IMR-90 (cell line): ENCODE results near the gene ENOX2. TPM values are rescaled to one million over a fixed set of nuclear protein-coding genes. Genes with fewer than 3 reads are reported as not detected.

Experiments
- ATAC-seq: fragments of 200-7000 bp; cut with Tn5 transposase; 2 replicates; pipeline ENCODE4 v1.9.1; 2020; ENCODE audit warnings: low read depth, mild to moderate bottlenecking, moderate library complexity
- BruUV-seq: library from RNA; stranded (reverse); fragments of 400-500 nt; replicated peaks from 2 replicates; lab custom pipeline; 2021; lab: Mats Ljungman, UMichigan
- CTCF ChIA-PET: fragments of 300-600 bp; formaldehyde crosslinking; extraction: SDS; loops from one replicate; lab custom pipeline; 2021; ENCODE audit warnings: antibody characterized with exemption; lab: Yijun Ruan, JAX
- POLR2A ChIA-PET: fragments of 300-600 bp; sonication (Branson Sonifier 250); formaldehyde crosslinking; loops from one replicate; lab custom pipeline; 2022; ENCODE audit warnings: antibody characterized with exemption; ENCODE audit not compliant: unreplicated experiment; lab: Charles Lee
- DNase-seq: peaks from one replicate; pipeline ENCODE4 v3.0.0; 2013
- H2AFZ ChIP-seq: replicated peaks from 2 replicates; pipeline ENCODE3; 2013; ENCODE audit warnings: low read length, mild to moderate bottlenecking; ENCODE audit not compliant: poor library complexity
- H2AK5ac ChIP-seq: 2 replicates; pipeline ENCODE4 v1.6.1; 2013; ENCODE audit warnings: low read depth, low read length, inconsistent platforms
- H2AK9ac ChIP-seq: replicated peaks from 2 replicates; pipeline ENCODE3; 2013; ENCODE audit warnings: mild to moderate bottlenecking, low read depth, low read length, moderate library complexity; ENCODE audit not compliant: poor library complexity
- H2BK120ac ChIP-seq: 2 replicates; pipeline ENCODE4 v1.6.1; 2013; ENCODE audit warnings: low read depth, low read length, inconsistent platforms
- H2BK15ac ChIP-seq: 3 replicates; pipeline ENCODE4 v1.6.1; 2013; ENCODE audit warnings: low read depth, low read length, inconsistent platforms
- H2BK20ac ChIP-seq: 2 replicates; pipeline ENCODE4 v1.6.1; 2013; ENCODE audit warnings: low read depth, mild to moderate bottlenecking, inconsistent platforms, low read length, moderate library complexity
- H2BK5ac ChIP-seq: 2 replicates; pipeline ENCODE4 v1.6.1; 2013; ENCODE audit warnings: mild to moderate bottlenecking, low read depth, low read length, inconsistent platforms; ENCODE audit not compliant: poor library complexity, severe bottlenecking
- H3K14ac ChIP-seq: replicated peaks from 2 replicates; pipeline ENCODE4 v1.6.1; 2013; ENCODE audit warnings: low read depth, low read length, inconsistent platforms
- H3K18ac ChIP-seq: 2 replicates; pipeline ENCODE4 v1.6.1; 2013; ENCODE audit warnings: low read depth, low read length, control low read depth
- H3K23ac ChIP-seq: 2 replicates; pipeline ENCODE4 v1.6.1; 2013; ENCODE audit warnings: low read depth, low read length, inconsistent platforms
- H3K27ac ChIP-seq: 2 replicates; pipeline ENCODE4 v1.5.1; 2013; ENCODE audit warnings: mild to moderate bottlenecking, control low read depth, low read length; ENCODE audit not compliant: insufficient read depth
- H3K27me3 ChIP-seq: 2 replicates; pipeline ENCODE4 v1.6.1; 2013; ENCODE audit warnings: low read length; ENCODE audit not compliant: control insufficient read depth, insufficient read depth
- H3K36me3 ChIP-seq: 2 replicates; pipeline ENCODE4 v1.6.1; 2013; ENCODE audit warnings: low read length, mixed read lengths; ENCODE audit not compliant: control insufficient read depth, insufficient read depth
- H3K4ac ChIP-seq: 2 replicates; pipeline ENCODE4 v1.6.1; 2013; ENCODE audit warnings: low read depth, low read length, inconsistent platforms
- H3K4me1 ChIP-seq: 2 replicates; pipeline ENCODE4 v1.6.1; 2013; ENCODE audit warnings: low read length, mixed read lengths; ENCODE audit not compliant: control insufficient read depth, insufficient read depth
- H3K4me2 ChIP-seq: 2 replicates; pipeline ENCODE4 v1.6.1; 2013; ENCODE audit warnings: low read depth, mild to moderate bottlenecking, control low read depth, low read length, moderate library complexity
- H3K4me3 ChIP-seq: 2 replicates; pipeline ENCODE4 v1.5.1; 2013; ENCODE audit warnings: low read depth, mild to moderate bottlenecking, control low read depth, low read length, moderate library complexity; ENCODE audit not compliant: insufficient read depth
- H3K56ac ChIP-seq: 2 replicates; pipeline ENCODE4 v1.6.1; 2013; ENCODE audit warnings: low read length, inconsistent platforms; ENCODE audit not compliant: insufficient read depth; ENCODE audit errors: extremely low read depth
- H3K79me1 ChIP-seq, 2 experiments: 2 replicates each; pipeline ENCODE4 v1.6.1; 2013; ENCODE audit warnings: low read length in 2 of 2, inconsistent platforms in 1 of 2, low read depth in 1 of 2
- H3K9ac ChIP-seq: 2 replicates; pipeline ENCODE4 v1.6.1; 2013; ENCODE audit warnings: low read depth, low read length, control low read depth
- H3K9me1 ChIP-seq: 2 replicates; pipeline ENCODE4 v1.6.1; 2013; ENCODE audit warnings: low read length, inconsistent platforms; ENCODE audit not compliant: insufficient read depth
- H3K9me3 ChIP-seq: 2 replicates; pipeline ENCODE4 v1.6.1; 2013; ENCODE audit warnings: low read length; ENCODE audit not compliant: control insufficient read depth, insufficient read depth
- H4K20me1 ChIP-seq: 2 replicates; pipeline ENCODE4 v1.6.1; 2013; ENCODE audit warnings: low read length, inconsistent platforms; ENCODE audit not compliant: insufficient read depth
- H4K5ac ChIP-seq: 2 replicates; pipeline ENCODE4 v1.6.1; 2013; ENCODE audit warnings: mild to moderate bottlenecking, low read depth, low read length, control low read depth
- H4K8ac ChIP-seq, 2 experiments: 2 replicates each; pipeline ENCODE4 v1.6.1; 2013; ENCODE audit warnings: low read depth in 2 of 2, low read length in 2 of 2, control low read depth in 1 of 2, inconsistent platforms in 1 of 2
- H4K91ac ChIP-seq: 2 replicates; pipeline ENCODE4 v1.6.1; 2013; ENCODE audit warnings: low read depth, low read length, inconsistent platforms; ENCODE audit not compliant: insufficient read depth
- MAZ ChIP-seq: IDR thresholded peaks from 2 replicates; pipeline ENCODE4 v1.6.1; 2012; ENCODE audit warnings: low read depth, mild to moderate bottlenecking, low read length, improper control_type of control experiment, moderate library complexity, borderline replicate concordance
- SMC3 ChIP-seq: fragments of 150-350 bp; IDR thresholded peaks from 2 replicates; pipeline ENCODE4 v1.6.1; 2016; ENCODE audit warnings: low read depth, mild to moderate bottlenecking, antibody characterized with exemption, low read length, moderate library complexity
- WGBS, 2 experiments: methylation state at CpG; one replicate each; pipeline versions ENCODE4 v1.1.5 to v1.1.7; 2013; ENCODE audit warnings: missing lambda C conversion rate in 2 of 2; ENCODE audit not compliant: insufficient read length in 1 of 2; ENCODE audit errors: extremely low coverage in 2 of 2; 5-methylcytosine and 5-hydroxymethylcytosine counted together
- dilution Hi-C: fragments of 300-500 bp; cut with HindIII; formaldehyde crosslinking; loops from one replicate; pipeline ENCODE4 v1.14.3; 2018; ENCODE audit warnings: low sequenced_read_pairs; ENCODE audit not compliant: unreplicated experiment
- in situ Hi-C: fragments of 300-500 bp; cut with MboI; formaldehyde crosslinking; loops from 3 replicates; pipeline ENCODE4 v1.14.3; 2019; ENCODE audit warnings: low sequenced_read_pairs, inconsistent platforms, mixed read lengths
- intact Hi-C: fragments of 100-400 bp; cut with micrococcal nuclease; formaldehyde crosslinking; loops from 2 replicates; pipeline ENCODE4 v1.10.0; 2022
- polyA plus RNA-seq, 3 experiments: library from polyadenylated mRNA; depleted of rRNA; stranded (reverse); fragments of >200 nt; gene quantifications; 2 replicates each; pipeline ENCODE4 v1.2.3, GENCODE V29; 2012; ENCODE audit warnings: low replicate concordance in 1 of 3
- total RNA-seq: library from RNA; depleted of rRNA; stranded (reverse); fragments of >200 nt; gene quantifications from 2 replicates; pipeline ENCODE4 v1.2.3, GENCODE V29; 2012

Gene ENOX2
- total and polyA plus RNA-seq, 2 of the 4 experiments (the other 2 are of a cell fraction), result 6.3 to 11.8 TPM

DNA sequence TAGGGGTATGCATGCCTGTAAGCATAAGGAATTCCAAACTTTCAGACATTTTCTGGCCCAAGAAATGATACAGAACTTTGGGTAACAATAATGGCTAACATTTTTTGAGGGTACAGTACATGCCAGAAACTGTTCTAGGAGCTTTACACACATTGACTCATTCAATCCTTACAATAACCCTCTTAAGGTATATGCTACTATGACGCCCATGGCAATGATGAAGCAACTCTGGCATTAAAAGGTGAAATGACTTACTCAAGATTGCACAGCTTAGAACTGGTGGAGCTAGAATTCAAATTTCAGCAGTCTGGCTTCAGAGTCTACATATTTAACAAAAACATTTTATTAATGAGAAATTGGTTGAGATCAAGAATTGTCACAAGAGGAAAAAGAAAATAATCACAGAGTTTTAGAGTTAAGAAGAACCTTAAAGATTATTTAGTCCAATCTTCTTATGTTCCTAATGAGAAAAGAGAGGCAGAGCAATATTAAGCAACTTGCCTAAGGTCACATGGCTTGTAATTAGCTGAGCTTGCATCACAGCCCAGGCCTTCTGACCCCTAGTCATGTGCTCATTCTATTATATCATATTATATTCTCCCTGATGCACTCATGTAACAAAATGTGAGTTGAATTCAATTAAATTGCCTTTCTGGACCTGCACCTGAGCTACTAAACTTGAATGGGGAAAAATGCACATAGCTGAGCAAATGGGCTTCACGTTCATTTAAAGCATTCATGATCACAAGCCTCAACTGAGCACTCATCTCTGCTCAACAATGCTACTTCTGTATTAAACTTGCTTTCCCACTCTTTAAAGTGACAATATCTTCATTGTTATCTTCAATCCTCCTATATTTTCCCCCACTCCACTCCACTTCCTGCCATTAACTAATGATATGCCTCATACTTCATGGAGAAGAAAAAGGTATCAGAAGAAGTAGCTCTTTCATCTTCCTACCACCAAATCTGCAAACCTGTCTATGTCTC, 73.2 kb downstream of the ENOX2 start:
- no peak overlapping the region for H2AK5ac ChIP-seq
- no peak overlapping the region for H4K5ac ChIP-seq
- H2BK15ac ChIP-seq, result no peak overlapping the region
- DNase-seq, result no peak
- no peak overlapping the region for H2BK120ac ChIP-seq
- no peak overlapping the region for H3K27ac ChIP-seq
- no peak overlapping the region for H3K4me2 ChIP-seq
- H3K9ac ChIP-seq, result no peak overlapping the region
- no peaks in the 10 kb centered on the region for H3K36me3 ChIP-seq
- no peak overlapping the region for H3K56ac ChIP-seq
- in situ Hi-C loops (no loop called here), intact Hi-C loops (no loop called here), dilution Hi-C loops (no loop called here)
- ChIA-PET POLR2A (no interaction called here), CTCF (no interaction called here)
- TF ChIP-seq SMC3, result no peak
- no peak for TF ChIP-seq MAZ
- no peak overlapping the region for H2AK9ac ChIP-seq
- no peak overlapping the region for H2BK20ac ChIP-seq
- no peak overlapping the region for H2BK5ac ChIP-seq
- H2AFZ ChIP-seq, result no peak overlapping the region
- H4K91ac ChIP-seq, result no peak overlapping the region
- no peak overlapping the region for H3K18ac ChIP-seq
- H3K27me3 ChIP-seq, result no peaks in the 10 kb centered on the region; the same call in 1 of the 2 replicates
- no peak overlapping the region for H3K4ac ChIP-seq
- no peaks in the 10 kb centered on the region for H3K9me1 ChIP-seq
- BruUV-seq, result no TSS peak
- no peak overlapping the region for H3K4me3 ChIP-seq
- ATAC-seq, result no peak
- no peak overlapping the region for H3K14ac ChIP-seq
- no peaks in the 10 kb centered on the region for H3K9me3 ChIP-seq
- no peak overlapping the region for H4K8ac ChIP-seq
- no peaks in the 10 kb centered on the region for H3K4me1 ChIP-seq
- no CpG with 5 or more reads among the region's 2 CpGs for WGBS, 2 experiments
- H3K23ac ChIP-seq, result no peak overlapping the region
- H4K20me1 ChIP-seq, result no peaks in the 10 kb centered on the region
- no peaks in the 10 kb centered on the region for H3K79me1 ChIP-seq
